ENCODE data around the gene CHCHD6.

DNA sequence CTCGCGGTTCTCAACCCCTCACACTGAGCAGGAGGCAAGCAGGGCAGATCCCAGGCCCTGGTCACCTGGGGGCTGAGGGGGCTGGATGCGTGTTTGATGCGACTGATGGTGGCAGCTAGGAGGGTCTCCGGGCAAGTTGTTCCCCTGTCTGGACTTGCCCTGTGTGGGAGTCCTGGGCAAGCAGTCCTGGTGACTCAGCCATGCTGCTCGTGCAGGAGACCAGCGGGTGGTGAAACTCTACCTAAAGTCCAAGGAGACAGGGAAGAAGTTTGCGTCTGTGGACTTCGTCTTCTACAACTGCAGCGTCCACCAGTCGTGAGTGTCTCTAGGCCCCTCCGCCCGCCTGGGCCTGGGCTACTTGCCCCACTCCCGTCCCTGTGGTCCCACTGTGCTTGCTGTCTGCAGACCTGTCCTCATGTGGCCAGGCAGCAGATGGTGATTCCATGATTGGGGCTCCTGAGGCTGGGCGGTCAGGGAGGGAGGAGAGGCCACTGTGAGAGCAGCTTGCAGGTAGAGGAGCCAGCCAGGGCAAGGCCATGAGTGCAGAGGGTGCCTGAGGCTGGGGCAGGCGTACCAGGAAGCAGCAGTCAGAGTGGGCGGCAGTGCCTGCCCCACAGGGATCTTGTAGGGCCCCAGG lies 301.9 kb downstream of the CHCHD6 start:
- TF ChIP-seq, protein P1, sequence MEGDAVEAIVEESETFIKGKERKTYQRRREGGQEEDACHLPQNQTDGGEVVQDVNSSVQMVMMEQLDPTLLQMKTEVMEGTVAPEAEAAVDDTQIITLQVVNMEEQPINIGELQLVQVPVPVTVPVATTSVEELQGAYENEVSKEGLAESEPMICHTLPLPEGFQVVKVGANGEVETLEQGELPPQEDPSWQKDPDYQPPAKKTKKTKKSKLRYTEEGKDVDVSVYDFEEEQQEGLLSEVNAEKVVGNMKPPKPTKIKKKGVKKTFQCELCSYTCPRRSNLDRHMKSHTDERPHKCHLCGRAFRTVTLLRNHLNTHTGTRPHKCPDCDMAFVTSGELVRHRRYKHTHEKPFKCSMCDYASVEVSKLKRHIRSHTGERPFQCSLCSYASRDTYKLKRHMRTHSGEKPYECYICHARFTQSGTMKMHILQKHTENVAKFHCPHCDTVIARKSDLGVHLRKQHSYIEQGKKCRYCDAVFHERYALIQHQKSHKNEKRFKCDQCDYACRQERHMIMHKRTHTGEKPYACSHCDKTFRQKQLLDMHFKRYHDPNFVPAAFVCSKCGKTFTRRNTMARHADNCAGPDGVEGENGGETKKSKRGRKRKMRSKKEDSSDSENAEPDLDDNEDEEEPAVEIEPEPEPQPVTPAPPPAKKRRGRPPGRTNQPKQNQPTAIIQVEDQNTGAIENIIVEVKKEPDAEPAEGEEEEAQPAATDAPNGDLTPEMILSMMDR (IDR thresholded peaks at IDR 0.05) = no peak
- TF ChIP-seq POLR2A (IDR thresholded peaks at IDR 0.05) = no peak
